GM19025 (cell line): ENCODE results near the gene TANGO6.

Experiments used
- ATAC-seq: cut with Tn5 transposase; IDR thresholded peaks from one replicate; pipeline ENCODE4 v1.9.1; 2021; ENCODE audit warnings: mild to moderate bottlenecking, low read depth, moderate library complexity; ENCODE audit not compliant: unreplicated experiment

TANGO6 gene

DNA sequence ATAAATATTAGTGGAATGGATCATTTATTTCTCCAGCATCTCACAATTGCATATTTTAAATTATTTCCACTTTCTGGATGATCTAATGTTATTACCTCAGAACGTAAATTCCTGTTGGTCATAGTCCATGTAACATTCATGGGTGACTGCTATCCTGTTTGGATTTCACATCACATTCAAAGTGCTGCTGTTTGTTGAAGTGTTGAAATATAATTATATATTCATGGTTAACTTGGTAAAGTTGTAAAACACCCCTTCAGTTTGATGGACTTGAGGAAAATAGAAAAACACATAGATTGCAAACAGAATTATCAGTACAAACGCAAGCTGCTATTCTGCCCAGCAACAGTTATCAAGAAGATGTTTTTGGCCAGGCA is 59.6 kb downstream of the TANGO6 start:
- no peak for ATAC-seq

DNA sequence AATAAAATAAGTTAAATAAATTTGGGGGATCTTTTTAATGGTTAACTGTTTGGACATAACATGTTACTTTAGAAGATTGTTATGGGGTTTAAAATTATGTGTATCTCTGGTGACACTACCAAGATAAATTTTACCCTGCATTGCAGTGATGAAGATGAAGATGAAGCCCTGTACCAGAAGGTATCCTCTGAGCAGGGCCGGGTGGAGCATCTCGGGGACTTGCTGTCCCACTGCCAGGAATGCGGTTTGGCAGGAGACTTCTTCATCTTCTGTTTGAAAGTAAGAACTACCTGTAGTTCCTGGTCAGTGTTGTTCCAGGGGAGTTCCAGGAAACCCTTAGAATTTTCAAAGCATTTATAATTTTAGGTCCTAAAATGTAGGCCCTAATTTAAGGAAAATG is 64.0 kb downstream of the TANGO6 start:
- ATAC-seq: no peak

DNA sequence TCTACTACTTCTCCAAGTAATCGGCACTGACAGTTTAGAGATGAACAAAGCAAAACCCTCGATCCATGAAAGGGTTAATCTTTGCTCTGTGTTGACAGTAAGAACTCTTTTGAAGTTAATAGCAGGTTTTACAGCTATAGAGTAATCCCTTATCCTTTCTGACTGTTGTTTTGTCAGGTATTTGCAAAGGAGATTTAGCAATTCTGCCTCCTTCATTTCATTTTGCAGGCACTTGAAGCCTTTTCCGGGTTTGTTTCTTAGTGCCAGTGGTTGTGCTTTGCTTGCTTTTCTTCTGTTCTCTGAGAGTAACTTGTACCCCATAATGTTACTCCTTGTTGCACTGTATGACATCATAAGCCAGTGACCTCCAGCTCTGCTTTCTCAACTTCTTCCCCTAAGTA is 64.5 kb downstream of the TANGO6 start:
- ATAC-seq: no peak

DNA sequence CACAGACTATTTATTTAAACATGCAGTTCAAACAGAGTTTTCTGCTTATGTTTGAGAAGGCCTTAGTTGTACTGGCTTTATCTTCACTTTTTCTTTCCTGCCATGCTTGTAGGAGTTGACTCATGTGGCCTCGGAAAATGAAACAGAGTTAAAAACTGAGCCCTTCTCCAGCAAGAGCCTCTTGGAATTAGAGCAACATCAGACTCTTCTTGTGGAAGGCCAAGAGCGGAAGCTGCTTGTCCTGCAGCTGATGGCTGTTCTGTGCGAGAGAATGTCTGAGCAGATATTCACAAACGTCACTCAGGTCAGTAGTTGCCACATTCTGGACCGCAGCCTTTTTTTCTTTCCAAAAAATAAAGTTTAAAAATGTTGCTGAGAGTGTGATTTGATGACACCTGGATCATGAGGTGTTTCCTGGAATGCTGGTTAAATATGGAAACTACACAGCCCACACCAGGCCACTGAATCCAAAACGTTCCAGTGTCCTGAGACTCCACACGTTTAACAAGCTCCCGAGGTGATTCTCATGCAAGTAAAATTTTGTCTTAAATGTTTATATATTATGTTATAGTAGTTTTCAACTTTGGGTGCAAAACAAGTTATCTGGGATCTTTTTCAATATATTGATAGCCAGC is 65.9 kb downstream of the TANGO6 start:
- ATAC-seq: no peak

DNA sequence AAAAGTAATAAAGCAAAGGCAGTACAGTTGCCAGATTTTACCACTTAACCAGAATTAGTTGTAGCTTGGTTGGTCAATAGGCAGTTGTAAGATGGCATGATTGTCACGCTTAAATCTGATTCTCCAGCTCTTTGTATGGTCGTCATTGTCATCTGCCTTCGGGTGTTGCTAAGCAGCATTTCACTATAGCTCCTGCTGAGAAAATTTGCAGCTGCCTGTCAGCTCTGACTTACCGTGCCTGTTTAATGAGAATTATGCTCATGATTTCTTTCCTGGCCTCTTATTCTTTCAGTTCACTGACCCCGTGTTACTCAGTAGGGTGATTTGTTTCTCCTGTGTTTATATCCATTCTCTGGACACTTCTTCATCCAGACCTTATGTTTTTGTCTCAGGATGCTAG is 66.7 kb downstream of the TANGO6 start:
- no peak for ATAC-seq

DNA sequence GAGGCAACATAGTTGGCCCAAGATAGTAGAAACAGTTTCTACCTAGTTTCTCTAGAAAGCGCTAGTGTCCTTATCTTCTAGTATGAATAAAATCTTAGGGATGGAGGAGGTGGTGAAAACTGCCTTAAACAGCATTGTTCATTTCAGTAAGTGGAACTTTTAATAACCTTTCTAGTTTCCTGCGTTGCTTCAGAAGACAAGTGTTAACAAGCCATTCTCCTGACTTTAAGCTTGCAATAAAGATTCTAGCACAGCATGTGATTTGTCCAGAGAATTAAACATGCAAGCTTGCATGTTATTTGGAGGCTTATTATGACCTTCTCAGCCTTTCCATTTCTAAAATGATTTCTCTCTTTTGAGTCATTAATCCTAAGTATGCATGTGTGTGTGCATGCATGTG is 72.3 kb downstream of the TANGO6 start:
- no peak for ATAC-seq

DNA sequence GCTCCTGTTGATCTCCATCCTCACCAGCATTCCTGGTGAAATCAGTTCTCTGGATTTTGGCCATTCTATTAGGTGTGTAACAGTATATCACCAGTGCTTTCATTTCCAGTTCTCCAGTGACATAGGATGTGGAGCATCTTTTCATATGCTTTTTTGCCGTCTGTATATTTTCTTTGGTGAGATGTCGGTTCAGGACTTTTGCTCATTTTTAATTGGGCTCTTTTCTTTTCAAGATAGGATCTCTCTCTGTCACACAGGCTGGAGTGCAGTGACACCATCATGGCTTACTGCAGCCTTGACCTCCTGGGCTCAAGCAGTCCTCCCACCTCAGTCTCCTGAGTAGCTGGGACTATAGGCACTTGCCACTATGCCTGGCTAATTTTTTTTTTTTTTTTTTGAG is 74.2 kb downstream of the TANGO6 start:
- ATAC-seq: no peak

DNA sequence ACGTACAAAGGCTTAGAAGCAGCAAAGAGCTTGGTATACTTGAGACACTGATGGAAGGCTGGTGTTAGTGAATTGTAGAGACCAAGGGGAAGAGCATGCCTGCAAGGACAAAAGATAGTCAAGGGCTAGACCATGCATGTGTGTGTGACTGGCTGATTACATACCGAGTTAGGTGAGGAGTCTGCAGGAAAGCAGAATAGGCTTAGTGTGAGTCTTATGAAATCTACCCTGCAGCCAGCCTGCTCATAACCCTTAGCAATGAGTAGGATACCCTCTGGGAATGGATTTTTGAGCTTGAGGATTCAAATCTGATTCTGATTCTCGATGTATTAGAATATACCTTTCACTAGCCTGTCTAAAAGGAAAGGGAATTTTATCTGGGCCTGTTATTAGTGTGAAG is 77.0 kb downstream of the TANGO6 start:
- no peak for ATAC-seq

DNA sequence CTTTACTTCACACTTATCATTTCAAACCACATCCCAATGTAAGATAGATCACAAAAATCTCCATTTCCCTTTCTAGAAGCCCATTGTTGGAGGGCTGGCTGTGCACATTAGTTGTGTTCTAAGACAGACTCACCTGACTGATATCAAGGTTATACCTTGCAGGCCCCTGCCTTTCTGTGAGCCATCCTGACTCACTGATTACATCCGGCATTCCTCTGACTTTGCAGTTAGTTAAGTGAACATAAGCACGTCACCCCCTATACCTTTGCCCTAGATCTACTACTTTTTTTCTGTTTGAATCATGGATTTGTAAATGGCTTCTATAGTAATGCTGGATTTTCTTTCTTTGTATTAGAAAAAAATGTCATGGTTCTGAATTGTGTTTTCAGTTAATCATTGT is 78.3 kb downstream of the TANGO6 start:
- ATAC-seq: no peak

DNA sequence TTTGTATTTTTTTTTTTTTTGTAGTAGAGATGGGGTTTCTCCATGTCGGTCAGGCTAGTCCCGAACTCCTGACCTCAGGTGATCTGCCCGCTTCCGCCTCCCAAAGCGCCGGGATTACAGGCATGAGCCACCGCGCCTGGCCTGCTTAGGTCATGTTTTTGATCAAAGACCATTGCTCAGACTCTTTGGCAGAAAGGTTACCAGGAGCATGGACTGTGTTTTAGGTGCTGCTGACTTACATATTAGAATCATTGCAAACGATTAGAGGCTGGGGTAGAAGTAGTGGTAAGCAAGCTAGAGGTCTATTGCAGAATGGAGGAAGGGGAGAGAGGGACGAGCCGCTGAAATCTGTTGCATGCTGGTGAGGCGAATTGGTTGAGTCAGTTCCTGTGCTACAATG is 79.8 kb downstream of the TANGO6 start:
- no peak for ATAC-seq

DNA sequence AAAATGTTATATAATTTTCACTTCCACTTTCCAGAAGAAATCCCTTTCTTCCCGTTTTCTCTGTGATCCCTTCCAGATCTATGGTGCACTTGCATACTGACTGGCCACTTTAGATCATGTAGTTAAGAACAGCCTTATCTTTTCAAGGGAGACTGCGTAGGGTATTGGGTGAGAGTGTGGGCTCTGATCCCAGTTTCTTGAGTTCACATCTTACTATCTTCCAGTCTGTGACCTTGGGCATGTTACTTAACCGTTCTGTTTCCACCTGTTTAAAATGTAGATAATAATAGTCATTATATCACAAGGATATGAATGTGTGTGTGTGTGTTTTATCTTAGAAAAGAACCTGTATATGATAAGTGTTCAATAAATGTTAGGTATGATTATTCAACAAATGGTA is 83.7 kb downstream of the TANGO6 start:
- ATAC-seq: no peak

DNA sequence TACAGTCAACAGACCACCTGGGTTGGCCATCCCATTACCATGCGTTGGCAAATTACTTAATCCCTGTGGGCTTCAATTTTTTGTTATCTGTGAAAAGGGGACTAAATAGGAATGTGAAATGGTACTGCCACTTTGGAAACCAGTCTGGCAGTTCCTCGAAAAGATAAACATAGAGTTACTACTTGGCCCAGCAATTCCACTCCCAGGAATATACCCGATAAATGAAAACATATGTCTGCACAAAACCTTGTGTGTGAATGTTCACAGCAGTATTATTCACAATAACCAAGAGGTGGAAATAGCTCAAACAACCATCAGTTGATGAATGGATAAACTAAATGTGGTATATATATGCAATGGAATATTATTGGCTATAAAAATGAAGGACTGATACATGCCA is 87.9 kb downstream of the TANGO6 start:
- no peak for ATAC-seq

DNA sequence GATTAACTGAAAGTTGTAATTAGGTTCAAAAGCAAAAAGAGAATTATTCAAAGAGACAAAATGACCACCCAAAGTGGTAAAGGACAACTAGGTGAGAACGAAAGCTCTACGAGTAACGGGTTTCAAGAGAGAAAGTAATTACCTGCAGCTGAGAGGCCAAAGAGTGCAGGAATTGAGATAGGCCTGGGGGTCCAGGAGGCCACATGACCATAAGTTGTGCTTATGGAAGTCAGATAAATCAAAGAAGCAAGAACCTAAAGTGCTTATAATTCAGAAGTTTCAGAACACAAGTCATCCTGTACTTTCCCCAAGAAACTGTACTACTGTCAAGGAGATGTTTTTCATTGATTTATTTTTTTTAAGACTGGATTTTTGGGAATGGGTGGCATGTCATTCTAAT is 91.1 kb downstream of the TANGO6 start:
- ATAC-seq: no peak

DNA sequence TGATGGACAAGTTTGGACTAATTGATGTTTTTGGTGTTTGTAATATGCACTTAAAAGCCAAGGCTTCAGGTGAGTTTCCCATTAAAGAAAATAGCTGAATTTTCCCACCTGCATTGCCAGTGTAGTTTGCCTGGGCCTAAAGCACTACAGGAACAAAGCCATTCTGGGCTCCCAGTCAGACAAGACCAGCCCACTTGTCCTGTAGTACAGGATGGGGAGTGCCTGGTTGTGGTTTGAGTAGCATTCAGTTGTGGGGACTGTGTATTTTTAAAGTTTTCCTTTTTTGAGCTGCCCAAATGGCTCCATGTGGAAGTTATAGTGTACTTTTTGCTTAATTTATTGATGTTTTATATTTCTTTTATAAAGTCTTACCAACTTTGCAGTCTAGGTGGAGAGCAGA is 91.7 kb downstream of the TANGO6 start:
- ATAC-seq: no peak

DNA sequence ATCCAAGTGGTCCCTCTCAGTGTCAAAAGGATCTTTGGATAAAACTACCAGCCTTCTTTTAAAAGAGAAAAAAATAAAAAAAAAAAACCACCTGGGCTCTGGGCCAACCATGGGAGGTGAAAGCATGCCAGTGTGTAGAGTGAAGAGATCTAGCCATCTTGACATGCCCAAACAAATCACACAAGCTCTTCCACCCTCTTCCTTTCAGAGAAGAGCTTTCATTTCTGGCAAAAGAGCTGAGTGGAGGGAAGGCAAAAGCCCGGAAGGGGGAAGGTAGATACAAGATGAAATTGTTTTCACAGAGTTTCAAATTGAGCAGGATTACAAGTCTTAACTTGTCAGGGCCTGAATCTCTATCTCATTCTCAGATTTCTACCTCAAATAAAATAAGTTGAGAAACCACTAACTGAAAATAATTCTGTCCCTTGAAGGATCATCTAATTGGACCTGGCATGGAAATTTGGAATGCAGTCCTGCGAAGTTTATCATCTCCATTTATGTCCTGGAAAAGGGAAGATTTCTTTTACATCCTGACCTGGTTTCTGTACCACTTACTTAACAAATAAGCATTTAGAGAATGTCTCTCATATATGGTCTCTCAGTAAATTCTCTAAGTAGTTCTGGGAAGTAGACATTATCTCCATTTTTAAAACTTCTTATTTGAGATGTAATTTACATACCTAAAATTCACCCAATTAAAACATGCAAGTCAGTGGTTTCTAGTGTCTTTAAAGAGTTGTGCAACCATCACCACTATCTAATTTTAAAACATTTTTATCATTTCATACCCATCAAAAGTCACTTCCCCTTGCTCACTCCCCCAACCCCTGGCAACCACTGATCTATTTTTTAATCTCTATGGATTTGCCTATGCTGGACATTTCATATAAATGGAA is 93.7 kb downstream of the TANGO6 start:
- no peak for ATAC-seq

DNA sequence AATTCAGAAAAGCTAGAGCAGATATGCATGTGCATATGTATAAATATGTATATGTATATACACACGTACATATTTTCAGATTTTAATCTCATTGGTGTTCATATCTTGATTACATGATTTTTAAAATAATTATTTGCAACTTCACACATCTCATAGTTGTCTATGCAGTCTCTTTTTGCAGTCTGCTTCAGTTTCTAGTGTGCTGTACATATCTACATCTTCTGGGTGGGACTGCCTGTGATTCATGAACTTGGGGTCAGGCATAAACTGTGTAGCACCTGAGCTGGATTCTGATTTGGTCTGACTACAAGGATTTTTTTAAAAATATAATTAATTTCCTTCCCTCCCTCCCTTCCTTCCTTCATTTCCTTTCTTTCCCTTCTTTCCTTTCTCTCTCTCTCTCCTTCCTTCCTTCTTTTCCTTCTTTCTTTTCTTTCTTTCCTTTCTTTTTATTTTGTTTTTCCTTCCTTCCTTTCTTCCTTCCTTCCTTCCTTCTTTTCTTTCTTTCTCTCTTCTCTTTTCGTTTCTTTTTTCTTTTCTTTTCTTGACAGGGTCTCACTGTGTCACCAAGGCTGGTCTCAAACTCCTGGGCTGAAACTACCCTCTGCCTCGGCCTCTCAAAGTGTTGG is 96.5 kb downstream of the TANGO6 start:
- no peak for ATAC-seq

DNA sequence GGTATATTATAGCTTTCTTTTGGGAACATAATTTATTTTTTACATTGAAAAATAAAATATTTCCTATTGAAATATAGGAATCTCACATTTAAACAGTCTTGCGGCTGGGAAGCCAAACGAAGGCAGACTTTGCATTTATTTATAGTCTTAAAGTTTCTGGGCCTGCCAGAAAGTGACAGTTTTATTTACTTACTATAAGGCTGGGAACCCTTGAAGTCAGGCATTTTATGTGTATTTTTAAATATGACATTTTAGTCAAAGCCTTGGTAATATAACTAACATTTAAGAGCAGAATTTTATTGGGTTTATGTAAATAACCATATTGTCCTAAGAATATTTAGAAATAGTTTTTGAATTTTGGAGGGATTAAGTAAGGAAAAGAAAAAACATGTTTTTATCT is 97.5 kb downstream of the TANGO6 start:
- no peak for ATAC-seq

DNA sequence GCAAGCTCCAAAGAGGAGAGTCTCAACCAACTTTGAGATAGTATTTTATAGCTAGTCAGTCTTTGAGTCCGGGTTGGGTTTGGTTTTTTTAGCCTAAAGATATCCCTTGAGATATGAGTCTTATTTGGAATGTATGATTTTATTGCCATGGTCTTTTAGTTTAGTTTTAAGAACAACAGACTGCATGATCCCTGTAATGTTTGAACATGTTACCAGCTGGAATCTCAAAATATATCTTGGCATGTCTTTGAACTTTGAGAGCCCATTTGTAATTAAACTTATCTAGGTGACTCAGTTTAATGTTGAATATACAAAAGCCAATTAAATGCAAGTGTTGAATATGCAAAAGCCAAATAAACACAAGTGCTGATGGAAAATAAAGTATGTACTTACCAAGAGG is 100.6 kb downstream of the TANGO6 start:
- no peak for ATAC-seq

DNA sequence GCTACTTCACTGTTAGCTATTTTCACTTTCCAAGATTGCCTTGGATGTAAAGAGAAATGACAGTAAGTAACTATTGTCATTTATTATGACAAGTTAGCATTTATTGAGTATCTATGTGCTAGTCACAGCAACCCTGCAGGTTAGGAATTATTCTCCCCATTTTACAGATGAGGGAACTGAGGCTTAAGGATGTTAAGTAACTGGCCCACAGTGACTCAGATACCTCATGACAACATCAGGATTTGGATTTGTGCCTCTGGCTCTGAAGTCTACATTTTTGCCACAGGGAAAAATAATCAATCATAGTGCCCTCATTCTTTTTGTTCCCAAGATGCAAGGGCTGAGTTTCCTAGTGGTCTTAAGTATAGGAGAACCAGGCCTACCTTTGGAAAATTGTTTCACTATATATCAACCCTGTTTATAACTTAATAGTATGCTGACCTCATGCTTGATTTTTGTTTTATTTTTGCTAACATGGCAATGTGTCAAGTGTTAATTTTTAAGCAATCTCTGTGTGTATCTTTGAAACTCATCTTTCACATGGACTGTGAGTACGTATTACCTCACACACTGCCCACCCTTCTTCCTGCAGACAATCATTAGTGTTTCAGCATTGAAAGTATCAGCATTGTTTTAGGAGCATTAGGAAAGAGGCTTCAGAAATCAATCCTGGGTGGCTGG is 105.0 kb downstream of the TANGO6 start:
- ATAC-seq: no peak

DNA sequence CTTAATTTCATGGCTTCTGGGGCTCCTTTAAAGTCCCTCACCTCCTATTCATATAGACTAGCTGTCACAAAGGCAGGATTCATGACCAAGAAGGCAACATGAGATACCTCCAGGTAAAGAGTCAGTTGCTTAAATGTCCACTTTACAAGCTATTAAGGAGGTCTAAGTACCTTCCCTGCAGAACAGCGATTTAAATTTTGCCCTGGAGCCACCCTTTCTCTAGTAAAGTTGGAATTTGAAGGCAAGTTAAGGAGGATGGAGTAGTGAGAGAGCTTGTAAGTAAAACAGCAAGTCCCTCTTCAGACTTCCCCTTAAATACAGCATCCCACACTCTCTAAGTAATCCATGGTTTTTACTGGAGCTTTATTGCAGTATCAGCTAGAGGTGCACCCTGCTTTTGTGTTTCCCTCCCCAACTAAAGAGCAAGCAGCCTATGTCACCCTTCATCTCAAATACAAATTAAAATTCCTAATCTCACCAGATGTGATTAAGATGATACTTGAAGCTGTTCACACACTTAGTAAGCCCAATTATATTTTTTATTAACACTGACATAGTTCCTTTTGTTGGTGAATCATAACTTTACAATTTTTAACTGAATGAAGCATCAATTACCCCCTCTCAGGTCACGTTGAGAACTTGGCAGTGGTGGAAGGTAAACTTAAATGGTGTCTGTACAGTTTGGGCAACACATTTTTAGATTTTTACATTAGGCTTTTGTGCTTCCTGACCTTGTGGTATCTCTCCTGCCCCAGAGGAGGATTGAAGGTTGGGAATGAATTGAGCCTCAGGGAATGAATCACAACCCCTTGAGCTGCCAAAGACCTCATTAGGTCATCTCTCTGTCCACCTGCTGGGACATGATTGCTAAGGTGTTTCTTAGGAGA is 108.9 kb downstream of the TANGO6 start:
- no peak for ATAC-seq
